ENCODE measurements around the gene DNAH14.

DNA sequence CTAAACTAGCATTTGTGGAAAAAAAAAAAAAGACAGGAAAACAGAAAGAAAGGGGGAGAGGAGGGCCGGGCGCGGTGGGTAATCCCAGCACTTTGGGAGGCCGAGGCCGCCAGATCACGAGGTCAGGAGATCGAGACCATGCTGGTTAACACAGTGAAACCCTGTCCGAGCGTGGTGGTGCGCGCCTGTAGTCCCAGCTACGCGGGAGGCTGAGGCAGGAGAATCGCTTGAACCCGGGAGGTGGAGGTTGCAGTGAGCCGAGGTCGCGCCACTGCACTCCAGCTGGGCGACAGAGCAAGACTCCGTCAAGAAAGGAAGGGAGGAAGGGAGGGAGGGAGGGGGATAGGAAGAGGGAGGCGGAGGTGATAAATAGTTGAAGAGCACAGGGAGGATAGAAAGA is 443.7 kb downstream of the DNAH14 start:
- no peak for TF ChIP-seq GATA2 (IDR thresholded peaks at IDR 0.05; ENCODE audit: low read depth, low read length)
- TF ChIP-seq GATA3 (IDR thresholded peaks at IDR 0.05; ENCODE audit: low read depth, low read length), result no peak
